GM12878 (cell line): Measurements from ENCODE around the gene PRKCZ. TPM values are rescaled to one million over a fixed set of nuclear protein-coding genes. Genes with fewer than 3 reads are reported as not detected.

Source experiments
- BCL11A ChIP-seq: IDR thresholded peaks from 2 replicates; pipeline ENCODE4 v1.6.1; 2011; ENCODE audit warnings: low read depth, low read length
- IRF4 ChIP-seq: IDR thresholded peaks from 2 replicates; pipeline ENCODE4 v1.6.1; 2011; ENCODE audit warnings: low read depth, low read length
- NFIC ChIP-seq: IDR thresholded peaks from 2 replicates; pipeline ENCODE4 v1.6.1; 2012; ENCODE audit warnings: low read depth, mild to moderate bottlenecking, inconsistent platforms, low read length, moderate library complexity
- NFXL1 ChIP-seq: fragments of 450-650 bp; IDR thresholded peaks from 2 replicates; pipeline ENCODE4 v1.6.1; 2017; ENCODE audit warnings: antibody characterized with exemption, mild to moderate bottlenecking, borderline replicate concordance
- PAX5 ChIP-seq: IDR thresholded peaks from 2 replicates; pipeline ENCODE4 v1.6.1; 2011; ENCODE audit warnings: low read depth, low read length, borderline replicate concordance
- POLR2AphosphoS2 ChIP-seq: IDR thresholded peaks from 2 replicates; pipeline ENCODE4 v1.6.1; 2011; ENCODE audit warnings: low read depth, mild to moderate bottlenecking, low read length, improper control_type of control experiment, moderate library complexity
- RAD51 ChIP-seq: fragments of 450-650 bp; IDR thresholded peaks from 2 replicates; pipeline ENCODE4 v1.6.1; 2016; ENCODE audit warnings: moderate library complexity, mild to moderate bottlenecking, inconsistent platforms
- RELA ChIP-seq: fragments of 450-650 bp; IDR thresholded peaks from 2 replicates; pipeline ENCODE4 v1.8.0; 2014; ENCODE audit warnings: borderline replicate concordance; ENCODE audit not compliant: partially characterized antibody
- RFX5 ChIP-seq: IDR thresholded peaks from 2 replicates; pipeline ENCODE4 v1.6.1; 2011; ENCODE audit warnings: low read depth, low read length, improper control_type of control experiment
- SMC3 ChIP-seq: IDR thresholded peaks from 2 replicates; pipeline ENCODE4 v1.6.1; 2011; ENCODE audit warnings: low read length, improper control_type of control experiment, borderline replicate concordance
- SPI1 ChIP-seq: IDR thresholded peaks from 2 replicates; pipeline ENCODE4 v1.6.1; 2011; ENCODE audit warnings: low read depth, mild to moderate bottlenecking, low read length, moderate library complexity, borderline replicate concordance; ENCODE audit not compliant: insufficient read depth
- YY1 ChIP-seq: IDR thresholded peaks from 2 replicates; pipeline ENCODE4 v1.6.1; 2011; ENCODE audit warnings: low read depth, mild to moderate bottlenecking, low read length
- ZNF24 ChIP-seq: fragments of 450-650 bp; IDR thresholded peaks from 2 replicates; pipeline ENCODE4 v1.6.1; 2017; ENCODE audit warnings: antibody characterized with exemption, mild to moderate bottlenecking
- polyA plus RNA-seq, 11 experiments: library from polyadenylated mRNA; depleted of rRNA in 4 of 11; unstranded in 6 of 11; stranded (reverse) in 5 of 11; fragments of >200 nt; fragmentation: Nextera tagmentation in 4 of 11; fragmentation: Illumina TruSeq in 1 of 11; extraction: Ambion mirVana in 4 of 11; extraction: Trizol in 1 of 11; gene quantifications; 1 replicate in 1 of 11; 2 replicates in 10 of 11; pipeline versions ENCODE4 v1.2.1 to v1.2.3, GENCODE V29; 2011 to 2016; ENCODE audit warnings: inconsistent platforms in 2 of 11, missing spikeins in 2 of 11, low read depth in 1 of 11
- total RNA-seq, 4 experiments: library from RNA; depleted of rRNA in 3 of 4; stranded (reverse); fragments of >200 nt in 3 of 4; fragmentation: Illumina TruSeq in 1 of 4; extraction: Trizol in 1 of 4; gene quantifications; 2 replicates each; pipeline versions ENCODE4 v1.2.1 to v1.2.3, GENCODE V29; 2013 to 2021
- TF ChIP-seq, protein P1 (sequence below): fragments of 450-650 bp; IDR thresholded peaks from 2 replicates; pipeline ENCODE4 v1.6.1; 2018; ENCODE audit warnings: borderline replicate concordance, mild to moderate bottlenecking; ENCODE audit not compliant: partially characterized antibody

PRKCZ gene
- total and polyA plus RNA-seq, 10 of the 15 experiments (the other 5 are each of a cell fraction or from before 2014, with no cell fraction given) = 0.05 to 1.9 (median 0.64) TPM; not detected in 1

GRCh38 chr1:2203671-2204414 lies 153.6 kb downstream of the PRKCZ start (continued):
- TF ChIP-seq RAD51 = no peak
- TF ChIP-seq, protein P1, sequence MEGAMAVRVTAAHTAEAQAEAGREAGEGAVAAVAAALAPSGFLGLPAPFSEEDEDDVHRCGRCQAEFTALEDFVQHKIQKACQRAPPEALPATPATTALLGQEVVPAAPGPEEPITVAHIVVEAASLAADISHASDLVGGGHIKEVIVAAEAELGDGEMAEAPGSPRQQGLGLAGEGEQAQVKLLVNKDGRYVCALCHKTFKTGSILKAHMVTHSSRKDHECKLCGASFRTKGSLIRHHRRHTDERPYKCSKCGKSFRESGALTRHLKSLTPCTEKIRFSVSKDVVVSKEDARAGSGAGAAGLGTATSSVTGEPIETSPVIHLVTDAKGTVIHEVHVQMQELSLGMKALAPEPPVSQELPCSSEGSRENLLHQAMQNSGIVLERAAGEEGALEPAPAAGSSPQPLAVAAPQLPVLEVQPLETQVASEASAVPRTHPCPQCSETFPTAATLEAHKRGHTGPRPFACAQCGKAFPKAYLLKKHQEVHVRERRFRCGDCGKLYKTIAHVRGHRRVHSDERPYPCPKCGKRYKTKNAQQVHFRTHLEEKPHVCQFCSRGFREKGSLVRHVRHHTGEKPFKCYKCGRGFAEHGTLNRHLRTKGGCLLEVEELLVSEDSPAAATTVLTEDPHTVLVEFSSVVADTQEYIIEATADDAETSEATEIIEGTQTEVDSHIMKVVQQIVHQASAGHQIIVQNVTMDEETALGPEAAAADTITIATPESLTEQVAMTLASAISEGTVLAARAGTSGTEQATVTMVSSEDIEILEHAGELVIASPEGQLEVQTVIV = no peak
- no peak for TF ChIP-seq BCL11A
- TF ChIP-seq POLR2AphosphoS2 = no peak
- TF ChIP-seq SMC3 = no peak
- TF ChIP-seq ZNF24 = no peak
- no peak for TF ChIP-seq IRF4
- TF ChIP-seq RELA = no peak
- no peak for TF ChIP-seq RFX5
- TF ChIP-seq PAX5 = no peak
- TF ChIP-seq NFXL1 = no peak
- no peak for TF ChIP-seq YY1
- TF ChIP-seq NFIC = no peak
- no peak for TF ChIP-seq SPI1
- TF ChIP-seq, all 136 proteins: peak for 0
